OCI-LY1 (cell line): ENCODE results near the gene GZF1.

Source experiments
- H2AFZ ChIP-seq: fragments of 200-600 bp; sonication (generic), shearing (Covaris generic); 2 replicates; pipeline ENCODE4 v1.6.0; 2014; ENCODE audit warnings: antibody characterized with exemption, mild to moderate bottlenecking, low read length
- H3F3A ChIP-seq: fragments of 200-600 bp; sonication (generic), shearing (Covaris generic); 2 replicates; pipeline ENCODE4 v1.6.0; 2014; ENCODE audit warnings: mild to moderate bottlenecking, antibody characterized with exemption, low read length, moderate library complexity; ENCODE audit not compliant: insufficient read depth
- H3K27ac ChIP-seq: fragments of 200-600 bp; sonication (generic); 2 replicates; pipeline ENCODE4 v1.5.1; 2014; ENCODE audit warnings: low read length, mixed run types, mild to moderate bottlenecking, low read depth; ENCODE audit not compliant: poor library complexity, severe bottlenecking
- H3K27me3 ChIP-seq: fragments of 200-600 bp; sonication (generic); 2 replicates; pipeline ENCODE4 v1.6.0; 2014; ENCODE audit warnings: antibody characterized with exemption, mild to moderate bottlenecking, low read length, moderate library complexity; ENCODE audit not compliant: insufficient read depth
- H3K36me3 ChIP-seq: fragments of 200-600 bp; sonication (generic); 2 replicates; pipeline ENCODE4 v1.6.1; 2014; ENCODE audit warnings: mild to moderate bottlenecking, antibody characterized with exemption, low read length, moderate library complexity, mixed read lengths; ENCODE audit not compliant: insufficient read depth
- H3K4me1 ChIP-seq: fragments of 200-600 bp; sonication (generic); 2 replicates; pipeline ENCODE4 v1.5.1; 2014; ENCODE audit warnings: mild to moderate bottlenecking, low read length, moderate library complexity; ENCODE audit not compliant: insufficient read depth, severe bottlenecking
- H3K4me2 ChIP-seq: fragments of 200-600 bp; sonication (generic), shearing (Covaris generic); 2 replicates; pipeline ENCODE4 v1.6.1; 2014; ENCODE audit warnings: low read length
- H3K4me3 ChIP-seq: fragments of 200-600 bp; sonication (generic); 2 replicates; pipeline ENCODE4 v1.5.1; 2014; ENCODE audit warnings: low read length, low read depth, mild to moderate bottlenecking, mixed read lengths; ENCODE audit not compliant: poor library complexity, severe bottlenecking
- H3K79me2 ChIP-seq: fragments of 200-600 bp; shearing (Covaris generic); 2 replicates; pipeline ENCODE4 v1.6.1; 2016; ENCODE audit warnings: mixed run types, low read length, mixed read lengths; ENCODE audit not compliant: insufficient read depth
- H3K9ac ChIP-seq: fragments of 200-600 bp; sonication (generic), shearing (Covaris generic); 2 replicates; pipeline ENCODE4 v1.6.1; 2014; ENCODE audit warnings: mild to moderate bottlenecking, low read length, mixed read lengths
- H3K9me2 ChIP-seq: fragments of 200-600 bp; sonication (generic), shearing (Covaris generic); 2 replicates; pipeline ENCODE4 v1.6.1; 2014; ENCODE audit warnings: low read depth, mild to moderate bottlenecking, low read length, mixed read lengths
- H3K9me3 ChIP-seq: fragments of 200-600 bp; shearing (Covaris generic); 2 replicates; pipeline ENCODE4 v1.6.1; 2014; ENCODE audit warnings: low read length, mixed read lengths
- H4K20me1 ChIP-seq: fragments of 200-600 bp; sonication (generic), shearing (Covaris generic); 2 replicates; pipeline ENCODE4 v1.6.0; 2016; ENCODE audit warnings: mild to moderate bottlenecking, low read length; ENCODE audit not compliant: insufficient read depth
- EZH2 ChIP-seq: fragments of 200-600 bp; sonication (generic), shearing (Covaris generic); IDR thresholded peaks from 2 replicates; pipeline ENCODE4 v1.8.0; 2017; ENCODE audit warnings: borderline replicate concordance, mixed run types, mild to moderate bottlenecking, antibody characterized with exemption, low read length, moderate library complexity, mixed read lengths
- TF ChIP-seq, protein P1 (sequence below): fragments of 200-600 bp; sonication (generic), shearing (Covaris generic); IDR thresholded peaks from 2 replicates; pipeline ENCODE4 v1.5.1; 2017; ENCODE audit warnings: mild to moderate bottlenecking, antibody characterized with exemption, low read length, moderate library complexity, mixed read lengths

Gene GZF1

GRCh38 chr20:23332467-23332866, 29.5 kb upstream of the GZF1 start:
- TF ChIP-seq, protein P1, sequence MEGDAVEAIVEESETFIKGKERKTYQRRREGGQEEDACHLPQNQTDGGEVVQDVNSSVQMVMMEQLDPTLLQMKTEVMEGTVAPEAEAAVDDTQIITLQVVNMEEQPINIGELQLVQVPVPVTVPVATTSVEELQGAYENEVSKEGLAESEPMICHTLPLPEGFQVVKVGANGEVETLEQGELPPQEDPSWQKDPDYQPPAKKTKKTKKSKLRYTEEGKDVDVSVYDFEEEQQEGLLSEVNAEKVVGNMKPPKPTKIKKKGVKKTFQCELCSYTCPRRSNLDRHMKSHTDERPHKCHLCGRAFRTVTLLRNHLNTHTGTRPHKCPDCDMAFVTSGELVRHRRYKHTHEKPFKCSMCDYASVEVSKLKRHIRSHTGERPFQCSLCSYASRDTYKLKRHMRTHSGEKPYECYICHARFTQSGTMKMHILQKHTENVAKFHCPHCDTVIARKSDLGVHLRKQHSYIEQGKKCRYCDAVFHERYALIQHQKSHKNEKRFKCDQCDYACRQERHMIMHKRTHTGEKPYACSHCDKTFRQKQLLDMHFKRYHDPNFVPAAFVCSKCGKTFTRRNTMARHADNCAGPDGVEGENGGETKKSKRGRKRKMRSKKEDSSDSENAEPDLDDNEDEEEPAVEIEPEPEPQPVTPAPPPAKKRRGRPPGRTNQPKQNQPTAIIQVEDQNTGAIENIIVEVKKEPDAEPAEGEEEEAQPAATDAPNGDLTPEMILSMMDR: no peak
- TF ChIP-seq EZH2: no peak
- H2AFZ ChIP-seq: no peak overlapping the region
- H3F3A ChIP-seq: no peaks in the 10 kb centered on the region

DNA sequence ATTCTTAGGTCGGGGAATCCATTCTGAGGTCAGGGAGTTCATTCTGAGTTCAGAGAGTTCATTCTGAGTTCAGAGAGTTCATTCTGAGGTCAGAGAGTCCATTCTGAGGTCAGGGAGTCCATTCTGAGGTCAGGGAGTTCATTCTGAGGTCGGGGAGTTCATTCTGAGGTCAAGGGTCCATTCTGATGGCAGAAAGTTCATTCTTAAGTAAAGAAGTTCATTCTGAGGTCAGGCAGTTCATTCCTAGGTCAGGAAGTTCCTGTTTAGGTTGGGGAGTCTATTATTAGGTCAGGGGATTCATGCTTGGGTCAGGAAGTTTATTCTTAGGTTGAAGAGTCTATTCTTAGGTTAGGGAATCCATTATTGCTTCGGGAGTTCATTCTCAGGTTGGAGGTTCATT, 27.9 kb upstream of the GZF1 start:
- no peak overlapping the region for H3K27ac ChIP-seq
- H3K9ac ChIP-seq: no peak overlapping the region
- TF ChIP-seq EZH2: no peak
- TF ChIP-seq, protein P1: no peak
- H3K27me3 ChIP-seq: no peaks in the 10 kb centered on the region
- H2AFZ ChIP-seq: no peak overlapping the region
- no peaks in the 10 kb centered on the region for H3K79me2 ChIP-seq
- H3F3A ChIP-seq: no peaks in the 10 kb centered on the region
- H3K9me3 ChIP-seq: no peaks in the 10 kb centered on the region
- H3K4me3 ChIP-seq: no peak overlapping the region
- no peak overlapping the region for H3K4me2 ChIP-seq
- no peaks in the 10 kb centered on the region for H3K36me3 ChIP-seq
- H4K20me1 ChIP-seq: no peaks in the 10 kb centered on the region
- H3K4me1 ChIP-seq: no peaks in the 10 kb centered on the region
- H3K9me2 ChIP-seq: no peaks in the 10 kb centered on the region

More at GRCh38 chr20:23332467-23332866, 29.5 kb upstream of the GZF1 start:
- H3K36me3 ChIP-seq: no peaks in the 10 kb centered on the region
- no peaks in the 10 kb centered on the region for H3K4me1 ChIP-seq
- no peak overlapping the region for H3K4me3 ChIP-seq
- H3K27ac ChIP-seq: no peak overlapping the region
- H3K4me2 ChIP-seq: no peak overlapping the region
- no peaks in the 10 kb centered on the region for H3K27me3 ChIP-seq
- no peaks in the 10 kb centered on the region for H3K9me3 ChIP-seq
- H3K79me2 ChIP-seq: no peaks in the 10 kb centered on the region
- H4K20me1 ChIP-seq: no peaks in the 10 kb centered on the region
- H3K9ac ChIP-seq: no peak overlapping the region
- H3K9me2 ChIP-seq: no peaks in the 10 kb centered on the region

DNA sequence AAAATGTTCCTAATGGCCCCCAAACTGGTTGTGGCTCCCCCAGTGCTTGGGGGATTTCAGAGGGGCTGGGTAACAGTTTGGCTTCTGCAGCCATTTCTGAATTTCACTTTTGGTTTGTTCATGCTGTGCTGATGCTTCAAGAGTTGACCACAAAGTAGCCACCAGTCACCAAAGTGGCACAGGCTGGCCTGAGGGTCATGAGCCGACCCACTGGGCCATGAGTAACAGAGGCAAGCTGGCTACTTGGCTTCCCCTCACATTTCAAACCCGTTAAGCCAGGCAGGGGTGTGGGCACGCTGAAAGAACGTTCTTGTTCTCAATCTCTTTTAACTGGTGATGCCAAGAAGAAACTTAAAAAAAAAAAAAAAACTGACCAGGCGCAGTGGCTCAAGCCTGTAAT, 26.5 kb upstream of the GZF1 start:
- Histone ChIP-seq H3K4me2 (no peak overlapping the region), H3F3A (no peaks in the 10 kb centered on the region), H3K4me3 (no peak overlapping the region), H4K20me1 (no peaks in the 10 kb centered on the region), H3K9me3 (no peaks in the 10 kb centered on the region), H3K36me3 (no peaks in the 10 kb centered on the region), H2AFZ (no peak overlapping the region), H3K79me2 (no peaks in the 10 kb centered on the region), H3K9ac (no peak overlapping the region), H3K9me2 (no peaks in the 10 kb centered on the region), H3K4me1 (no peaks in the 10 kb centered on the region), H3K27me3 (no peaks in the 10 kb centered on the region), H3K27ac (no peak overlapping the region)
- TF ChIP-seq EZH2: no peak
- TF ChIP-seq, protein P1: no peak
